GM23338 (cell line): ENCODE results near the gene DNAH6. TPM values are rescaled to one million over a fixed set of nuclear protein-coding genes. Genes with fewer than 3 reads are reported as not detected.
A peak's percentile ranks its signal among the peaks of the same experiment; 100 is the strongest.

ENCODE experiments used
- ATAC-seq: fragments of 200-7000 bp; cut with Tn5 transposase; 3 replicates; pipeline ENCODE4 v1.9.1; 2020
- DNase-seq: peaks from one replicate; pipeline ENCODE4 v3.0.0-alpha.2; 2015; ENCODE audit warnings: low spot score
- H2AFZ ChIP-seq: fragments of 200-600 bp; sonication (generic); 2 replicates; pipeline ENCODE4 v1.8.0; 2016; ENCODE audit warnings: antibody characterized with exemption, mild to moderate bottlenecking, moderate library complexity
- H3F3A ChIP-seq: fragments of 200-600 bp; sonication (generic); replicated peaks from 2 replicates; pipeline ENCODE4 v1.8.0; 2017; ENCODE audit warnings: antibody characterized with exemption, mixed run types, low read depth
- H3K27ac ChIP-seq: fragments of 200-600 bp; sonication (generic); 2 replicates; pipeline ENCODE4 v1.6.1; 2016; ENCODE audit warnings: low read depth
- H3K27me3 ChIP-seq: fragments of 200-600 bp; sonication (generic); 2 replicates; pipeline ENCODE4 v1.8.0; 2016; ENCODE audit warnings: mild to moderate bottlenecking, mixed run types, moderate library complexity; ENCODE audit not compliant: insufficient read depth
- H3K36me3 ChIP-seq: fragments of 200-600 bp; sonication (generic); 2 replicates; pipeline ENCODE4 v1.8.0; 2016; ENCODE audit warnings: mild to moderate bottlenecking; ENCODE audit not compliant: insufficient read depth
- H3K4me1 ChIP-seq: fragments of 200-600 bp; sonication (generic); 2 replicates; pipeline ENCODE4 v1.8.0; 2016; ENCODE audit warnings: mild to moderate bottlenecking, moderate library complexity; ENCODE audit not compliant: insufficient read depth
- H3K4me2 ChIP-seq: fragments of 200-600 bp; sonication (generic); 2 replicates; pipeline ENCODE4 v1.7.1; 2017; ENCODE audit warnings: mixed run types
- H3K4me3 ChIP-seq: fragments of 200-600 bp; sonication (generic); 2 replicates; pipeline ENCODE4 v1.6.1; 2016; ENCODE audit warnings: mixed run types
- H3K79me2 ChIP-seq: fragments of 200-600 bp; sonication (generic); replicated peaks from 2 replicates; pipeline ENCODE4 v1.8.0; 2017; ENCODE audit warnings: mild to moderate bottlenecking; ENCODE audit not compliant: insufficient read depth
- H3K9me2 ChIP-seq: fragments of 200-600 bp; sonication (generic); 2 replicates; pipeline ENCODE4 v1.8.0; 2017; ENCODE audit not compliant: insufficient read depth
- H4K20me1 ChIP-seq: fragments of 200-600 bp; sonication (generic); replicated peaks from 2 replicates; pipeline ENCODE4 v1.8.0; 2017; ENCODE audit warnings: mild to moderate bottlenecking; ENCODE audit not compliant: insufficient read depth
- H3K27ac Mint-ChIP-seq: 2 replicates; pipeline ENCODE4 v1.8.0; 2020; ENCODE audit warnings: inconsistent platforms, mild to moderate bottlenecking, moderate library complexity, mixed read lengths
- H3K27me3 Mint-ChIP-seq: 3 replicates; pipeline ENCODE4 v1.8.0; 2022; ENCODE audit warnings: low read depth, mild to moderate bottlenecking, moderate library complexity, mixed read lengths, inconsistent platforms; ENCODE audit not compliant: insufficient read depth, poor library complexity
- H3K36me3 Mint-ChIP-seq: 3 replicates; pipeline ENCODE4 v1.8.0; 2021; ENCODE audit warnings: low read depth, mild to moderate bottlenecking, inconsistent platforms, moderate library complexity, mixed read lengths
- H3K4me1 Mint-ChIP-seq: 3 replicates; pipeline ENCODE4 v1.8.0; 2020; ENCODE audit warnings: mild to moderate bottlenecking, inconsistent platforms, mixed read lengths
- H3K4me3 Mint-ChIP-seq: 3 replicates; pipeline ENCODE4 v1.8.0; 2021; ENCODE audit warnings: moderate library complexity, mild to moderate bottlenecking, inconsistent platforms, mixed read lengths
- H3K9me3 Mint-ChIP-seq: 3 replicates; pipeline ENCODE4 v1.8.0; 2020; ENCODE audit warnings: moderate library complexity, mild to moderate bottlenecking, inconsistent platforms, mixed read lengths
- CREB1 ChIP-seq: fragments of 250-450 bp; sonication (Bioruptor Pico); IDR thresholded peaks from 2 replicates; pipeline ENCODE4 v1.5.0; 2020; ENCODE audit warnings: low read depth, mild to moderate bottlenecking, moderate library complexity
- ETS1 ChIP-seq: IDR thresholded peaks from 2 replicates; pipeline ENCODE4 v1.6.1; 2016; ENCODE audit warnings: antibody characterized with exemption
- EZH2 ChIP-seq: fragments of 200-600 bp; sonication (generic); IDR thresholded peaks from one replicate; pipeline ENCODE4 v1.8.0; 2017; ENCODE audit warnings: antibody characterized with exemption, mild to moderate bottlenecking, low read depth; ENCODE audit not compliant: unreplicated experiment
- EZH2phosphoT487 ChIP-seq: fragments of 200-600 bp; sonication (generic); IDR thresholded peaks from one replicate; pipeline ENCODE4 v1.8.1; 2018; ENCODE audit warnings: antibody characterized with exemption; ENCODE audit not compliant: unreplicated experiment
- JUNB ChIP-seq: IDR thresholded peaks from one replicate; pipeline ENCODE4 v1.6.1; 2016; ENCODE audit warnings: antibody characterized with exemption; ENCODE audit not compliant: unreplicated experiment
- NANOG ChIP-seq: IDR thresholded peaks from 2 replicates; pipeline ENCODE4 v1.6.1; 2016; ENCODE audit warnings: antibody characterized with exemption, borderline replicate concordance
- POLR2AphosphoS5 ChIP-seq: IDR thresholded peaks from 2 replicates; pipeline ENCODE4 v1.6.1; 2016; ENCODE audit warnings: antibody characterized with exemption, low read depth
- STAT1 ChIP-seq: IDR thresholded peaks from one replicate; pipeline ENCODE4 v1.6.1; 2016; ENCODE audit warnings: antibody characterized with exemption; ENCODE audit not compliant: unreplicated experiment
- ZNF114 ChIP-seq: fragments of 250-450 bp; sonication (Bioruptor Pico); IDR thresholded peaks from 2 replicates; pipeline ENCODE4 v1.5.0; 2020; ENCODE audit warnings: mild to moderate bottlenecking, moderate library complexity
- ZNF331 ChIP-seq: fragments of 250-450 bp; sonication (Bioruptor Pico); IDR thresholded peaks from 2 replicates; pipeline ENCODE4 v1.5.0; 2020; ENCODE audit warnings: low read depth, mild to moderate bottlenecking, moderate library complexity
- ZNF462 ChIP-seq: fragments of 250-450 bp; sonication (Bioruptor Pico); IDR thresholded peaks from 2 replicates; pipeline ENCODE4 v1.5.0; 2020; ENCODE audit warnings: mild to moderate bottlenecking, moderate library complexity
- polyA plus RNA-seq: library from polyadenylated mRNA; unstranded; fragments of >200 nt; fragmentation: Nextera tagmentation; extraction: Ambion mirVana; gene quantifications from 2 replicates; pipeline ENCODE4 v1.2.1, GENCODE V29; 2016
- total RNA-seq: library from RNA; depleted of rRNA; stranded (reverse); fragments of >200 nt; shearing (Covaris generic); gene quantifications from 2 replicates; pipeline ENCODE4 v1.2.3, GENCODE V29; 2014

Gene DNAH6
- total and polyA plus RNA-seq, 2 experiments from 2014 or later = 0.27 to 0.31 TPM

- H3K36me3 Mint-ChIP-seq = no peaks in the 10 kb centered on the region
- peak; percentile 66 for ATAC-seq
These were observed 283.5 kb downstream of the DNAH6 start for GRCh38 chr2:84799772-84800171.

GRCh38 chr2:84800194-84800805 is 284.0 kb downstream of the DNAH6 start:
- Mint-ChIP-seq H3K9me3 (peaks cover 5% of the 10 kb centered on the region; the same call in 1 of the 3 replicates), H3K36me3 (no peaks in the 10 kb centered on the region), H3K4me1 (peaks cover 18% of the 10 kb centered on the region), H3K4me3 (peak overlapping the region; percentile 10; the same call in 2 of the 3 replicates), H3K27ac (peak overlapping the region; percentile 76), H3K27me3 (peaks cover 7% of the 10 kb centered on the region)
- no peak overlapping the region for H2AFZ ChIP-seq
- no peaks in the 10 kb centered on the region for H3K79me2 ChIP-seq
- H3K9me2 ChIP-seq = peaks cover 3% of the 10 kb centered on the region; the same call in 1 of the 2 replicates
- no peaks in the 10 kb centered on the region; the same call in 1 of the 2 replicates for H3K27me3 ChIP-seq
- peak overlapping the region; percentile 73 for H3K4me2 ChIP-seq
- H3K4me1 ChIP-seq = peaks cover 13% of the 10 kb centered on the region
- H3K4me3 ChIP-seq = peak overlapping the region; percentile 35
- 0 out of 2 replicates have a peak, but pooled peaks cover 8% of the 10 kb centered on the region for H3F3A ChIP-seq
- H3K36me3 ChIP-seq = no peaks in the 10 kb centered on the region
- ATAC-seq (peak; percentile 65), DNase-seq (no peak)
- H3K27ac ChIP-seq = peak overlapping the region; percentile 74; the same call in 1 of the 2 replicates
- H4K20me1 ChIP-seq = no peaks in the 10 kb centered on the region
- TF ChIP-seq EZH2 = no peak
- TF ChIP-seq STAT1 = no peak
- no peak for TF ChIP-seq EZH2phosphoT487
- TF ChIP-seq NANOG = no peak
- no peak for TF ChIP-seq CREB1 (CRISPR knock-in tag)
- TF ChIP-seq ZNF462 (CRISPR knock-in tag) = no peak
- TF ChIP-seq POLR2AphosphoS5 = no peak
- no peak for TF ChIP-seq ZNF331 (CRISPR knock-in tag)

More at GRCh38 chr2:84799772-84800171, 283.5 kb downstream of the DNAH6 start:
- peak overlapping the region; percentile 35 for H3K4me3 ChIP-seq
- peaks cover 7% of the 10 kb centered on the region for H3K27me3 Mint-ChIP-seq
- H3K9me3 Mint-ChIP-seq = peaks cover 5% of the 10 kb centered on the region; the same call in 1 of the 3 replicates
- H3K4me1 ChIP-seq = peaks cover 13% of the 10 kb centered on the region
- H3K27ac ChIP-seq = peak overlapping the region; percentile 74
- H4K20me1 ChIP-seq = no peaks in the 10 kb centered on the region
- no peaks in the 10 kb centered on the region for H3K79me2 ChIP-seq
- H2AFZ ChIP-seq = peak overlapping the region; percentile 83
- H3F3A ChIP-seq = 0 out of 2 replicates have a peak, but pooled peaks cover 8% of the 10 kb centered on the region
- peaks cover 18% of the 10 kb centered on the region for H3K4me1 Mint-ChIP-seq
- peaks cover 3% of the 10 kb centered on the region; the same call in 1 of the 2 replicates for H3K9me2 ChIP-seq
- TF ChIP-seq EZH2phosphoT487 (no peak), JUNB (no peak), POLR2AphosphoS5 (no peak), ZNF114 (CRISPR knock-in tag) (no peak), NANOG (no peak), ETS1 (no peak), EZH2 (no peak), STAT1 (no peak), CREB1 (CRISPR knock-in tag) (no peak)
- peak overlapping the region; percentile 76 for H3K27ac Mint-ChIP-seq
- H3K4me2 ChIP-seq = peak overlapping the region; percentile 73
- DNase-seq = no peak
- H3K36me3 ChIP-seq = no peaks in the 10 kb centered on the region
- H3K27me3 ChIP-seq = no peaks in the 10 kb centered on the region; the same call in 1 of the 2 replicates
- H3K4me3 Mint-ChIP-seq = peak overlapping the region; percentile 10; the same call in 1 of the 3 replicates
